ENCODE results near the gene MRPL28. TPM values are rescaled to one million over a fixed set of nuclear protein-coding genes. Genes with fewer than 3 reads are reported as not detected.

The MRPL28 gene
- total RNA-seq, 3 donors from 2014 or later, result 67.0 to 78.7 (median 69.0) TPM

DNA sequence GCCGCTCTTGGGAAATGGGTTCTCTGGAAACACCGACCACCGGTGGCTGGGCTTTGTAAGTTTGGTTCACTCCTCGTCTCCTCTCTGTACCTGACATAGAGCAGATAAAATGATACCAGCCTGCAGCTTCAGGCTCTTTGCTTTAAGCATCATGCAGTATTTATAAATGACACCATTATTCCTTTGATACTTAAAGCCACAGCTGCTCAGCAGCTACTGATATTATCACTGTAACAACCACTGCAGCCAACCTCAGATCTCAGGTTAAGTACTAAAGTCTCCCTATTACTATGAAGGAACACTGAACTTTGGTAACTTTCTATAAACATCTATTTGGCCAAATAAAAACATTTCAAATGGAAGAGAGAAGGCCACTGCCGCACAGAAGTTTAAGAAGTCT lies 52.8 kb downstream of the MRPL28 start:
- Histone ChIP-seq H3K4me3 (no peak overlapping the region), H3K4me1 (no peaks in the 10 kb centered on the region), H3K27ac (no peak overlapping the region), H3K36me3 (no peaks in the 10 kb centered on the region), H3K9me3 (no peaks in the 10 kb centered on the region), H3K27me3 (no peaks in the 10 kb centered on the region)
- TF ChIP-seq, protein P1, sequence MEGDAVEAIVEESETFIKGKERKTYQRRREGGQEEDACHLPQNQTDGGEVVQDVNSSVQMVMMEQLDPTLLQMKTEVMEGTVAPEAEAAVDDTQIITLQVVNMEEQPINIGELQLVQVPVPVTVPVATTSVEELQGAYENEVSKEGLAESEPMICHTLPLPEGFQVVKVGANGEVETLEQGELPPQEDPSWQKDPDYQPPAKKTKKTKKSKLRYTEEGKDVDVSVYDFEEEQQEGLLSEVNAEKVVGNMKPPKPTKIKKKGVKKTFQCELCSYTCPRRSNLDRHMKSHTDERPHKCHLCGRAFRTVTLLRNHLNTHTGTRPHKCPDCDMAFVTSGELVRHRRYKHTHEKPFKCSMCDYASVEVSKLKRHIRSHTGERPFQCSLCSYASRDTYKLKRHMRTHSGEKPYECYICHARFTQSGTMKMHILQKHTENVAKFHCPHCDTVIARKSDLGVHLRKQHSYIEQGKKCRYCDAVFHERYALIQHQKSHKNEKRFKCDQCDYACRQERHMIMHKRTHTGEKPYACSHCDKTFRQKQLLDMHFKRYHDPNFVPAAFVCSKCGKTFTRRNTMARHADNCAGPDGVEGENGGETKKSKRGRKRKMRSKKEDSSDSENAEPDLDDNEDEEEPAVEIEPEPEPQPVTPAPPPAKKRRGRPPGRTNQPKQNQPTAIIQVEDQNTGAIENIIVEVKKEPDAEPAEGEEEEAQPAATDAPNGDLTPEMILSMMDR (IDR thresholded peaks at IDR 0.05), result no peak
- no peak for TF ChIP-seq POLR2AphosphoS5 (IDR thresholded peaks at IDR 0.05)
- TF ChIP-seq POLR2A (IDR thresholded peaks at IDR 0.05), result no peak
- intact Hi-C loops (cut with DNase I; ENCODE audit: low total_unique reads), result no loop called here
- no peak for DNase-seq (ENCODE audit: low spot score in 2 of 2)

Other genes with a start within 250 kb of the MRPL28 start
- 10 to 100 TPM; 14.2 to 23.4 (median 22.3) TPM for gene NPRL3, start 231.9 kb downstream of the MRPL28 start, total RNA-seq
- gene HBZ, start 217.9 kb downstream of the MRPL28 start, total RNA-seq, result not detected
- 1 to 10 TPM in 1 of 3 donors, not detected in 2; 1.3 TPM for gene HBM, start 204.6 kb downstream of the MRPL28 start, total RNA-seq
- gene HBA2, start 197.7 kb downstream of the MRPL28 start, total RNA-seq, result 10 to 100 TPM; 46.4 to 83.6 (median 52.2) TPM
- 10 to 100 TPM in 2 of 3 donors, 1 to 10 TPM in 1; 5.6 to 15.2 (median 10.4) TPM for gene HBA1, start 193.9 kb downstream of the MRPL28 start, total RNA-seq
- not detected for gene HBQ1, start 190.1 kb downstream of the MRPL28 start, total RNA-seq
- gene LUC7L, start 141.1 kb downstream of the MRPL28 start, total RNA-seq, result 100 to 1,000 TPM in 2 of 3 donors, 10 to 100 TPM in 1; 60.6 to 135 (median 107) TPM
- 10 to 100 TPM; 40.6 to 69.3 (median 44.1) TPM for gene FAM234A, start 135.7 kb downstream of the MRPL28 start, total RNA-seq
- 1 to 10 TPM; 3.1 to 7.5 (median 5.9) TPM for gene RGS11, start 94.6 kb downstream of the MRPL28 start, total RNA-seq
- gene ARHGDIG, start 89.9 kb downstream of the MRPL28 start, total RNA-seq, result 1 to 10 TPM in 2 of 3 donors, under 1 TPM in 1; 0.80 to 2.3 (median 1.6) TPM
- not detected for gene PDIA2, start 87.4 kb downstream of the MRPL28 start, total RNA-seq
- gene AXIN1, start 17.8 kb downstream of the MRPL28 start, total RNA-seq, result 10 to 100 TPM; 16.5 to 22.6 (median 22.4) TPM
- 10 to 100 TPM; 24.5 to 49.5 (median 36.7) TPM for gene PGAP6, start 11.4 kb upstream of the MRPL28 start, total RNA-seq
- 100 to 1,000 TPM in 1 of 3 donors, 10 to 100 TPM in 2; 46.5 to 118 (median 78.0) TPM for gene NME4, start 26.7 kb upstream of the MRPL28 start, total RNA-seq
- gene DECR2, start 31.3 kb upstream of the MRPL28 start, total RNA-seq, result 10 to 100 TPM; 19.4 to 30.5 (median 28.7) TPM
- gene RAB11FIP3, start 55.1 kb upstream of the MRPL28 start, total RNA-seq, result 10 to 100 TPM; 22.0 to 44.6 (median 24.5) TPM
- 10 to 100 TPM; 15.4 to 27.2 (median 15.5) TPM for gene CAPN15, start 157.2 kb upstream of the MRPL28 start, total RNA-seq
- gene PRR35, start 189.9 kb upstream of the MRPL28 start, total RNA-seq, result not detected
- 1 to 10 TPM in 1 of 3 donors, under 1 TPM in 2; 0.32 to 1.9 (median 0.66) TPM for gene NHLRC4, start 196.5 kb upstream of the MRPL28 start, total RNA-seq
- 10 to 100 TPM; 22.2 to 36.1 (median 31.9) TPM for gene PIGQ, start 199.4 kb upstream of the MRPL28 start, total RNA-seq
- gene RAB40C, start 219.5 kb upstream of the MRPL28 start, total RNA-seq, result 10 to 100 TPM; 17.6 to 29.1 (median 20.6) TPM